Measurements from ENCODE around the gene TTLL5. TPM values are rescaled to one million over a fixed set of nuclear protein-coding genes. Genes with fewer than 3 reads are reported as not detected.
A peak's percentile ranks its signal among the peaks of the same experiment; 100 is the strongest.
"Not testable (repeated sequence)": the region's sequence is repeated elsewhere in the genome, so short reads cannot be mapped to it uniquely, and the experiment has no call there.

The TTLL5 gene
- total and polyA plus RNA-seq, 7 donors: 4.6 to 17.2 (median 9.1) TPM

GRCh38 chr14:75845136-75845804 is 184.2 kb downstream of the TTLL5 start:
- Histone ChIP-seq H3K27me3 (ENCODE audit: insufficient read depth in 3 of 3, low read length in 2 of 3) (no peaks in the 10 kb centered on the region), H3K36me3 (ENCODE audit: insufficient read depth in 1 of 2, low read depth in 1 of 2) (no peaks in the 10 kb centered on the region), H3K4me3 (no peak overlapping the region), H3K9me3 (no peaks in the 10 kb centered on the region), H3K4me1 (no peaks in the 10 kb centered on the region), H3K27ac (no peak overlapping the region)
- intact Hi-C loops (cut with DNase I): no loop called here
- 65 to 79% (median 73%) methylated on average over 4 of the region's 4 CpGs for WGBS, 3 donors
- no peak for DNase-seq
- ATAC-seq: peak in 2 of 4 donors; percentile 43 to 62
- TF ChIP-seq, protein P1, sequence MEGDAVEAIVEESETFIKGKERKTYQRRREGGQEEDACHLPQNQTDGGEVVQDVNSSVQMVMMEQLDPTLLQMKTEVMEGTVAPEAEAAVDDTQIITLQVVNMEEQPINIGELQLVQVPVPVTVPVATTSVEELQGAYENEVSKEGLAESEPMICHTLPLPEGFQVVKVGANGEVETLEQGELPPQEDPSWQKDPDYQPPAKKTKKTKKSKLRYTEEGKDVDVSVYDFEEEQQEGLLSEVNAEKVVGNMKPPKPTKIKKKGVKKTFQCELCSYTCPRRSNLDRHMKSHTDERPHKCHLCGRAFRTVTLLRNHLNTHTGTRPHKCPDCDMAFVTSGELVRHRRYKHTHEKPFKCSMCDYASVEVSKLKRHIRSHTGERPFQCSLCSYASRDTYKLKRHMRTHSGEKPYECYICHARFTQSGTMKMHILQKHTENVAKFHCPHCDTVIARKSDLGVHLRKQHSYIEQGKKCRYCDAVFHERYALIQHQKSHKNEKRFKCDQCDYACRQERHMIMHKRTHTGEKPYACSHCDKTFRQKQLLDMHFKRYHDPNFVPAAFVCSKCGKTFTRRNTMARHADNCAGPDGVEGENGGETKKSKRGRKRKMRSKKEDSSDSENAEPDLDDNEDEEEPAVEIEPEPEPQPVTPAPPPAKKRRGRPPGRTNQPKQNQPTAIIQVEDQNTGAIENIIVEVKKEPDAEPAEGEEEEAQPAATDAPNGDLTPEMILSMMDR (IDR thresholded peaks at IDR 0.05): no peak

DNA sequence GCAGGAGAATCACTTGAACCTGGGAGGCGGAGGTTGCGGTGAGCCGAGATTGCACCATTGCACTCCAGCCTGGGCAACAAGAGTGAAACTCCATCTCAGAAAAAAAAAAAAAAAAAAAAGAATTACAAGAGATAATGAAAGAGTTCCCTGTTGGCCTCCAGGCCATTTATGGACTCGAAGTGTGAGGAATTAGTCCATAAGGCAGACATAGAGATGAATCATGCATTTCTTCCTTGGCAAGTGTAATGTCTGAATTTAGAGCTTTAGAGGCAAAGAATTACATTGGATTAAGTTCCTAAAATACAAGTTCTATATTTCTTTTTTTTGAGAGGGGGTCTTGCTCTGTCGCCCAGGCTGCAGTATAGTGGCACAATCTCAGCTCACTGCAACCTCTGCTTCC is 185.6 kb downstream of the TTLL5 start:
- H3K27ac ChIP-seq: not testable (repeated sequence)

DNA sequence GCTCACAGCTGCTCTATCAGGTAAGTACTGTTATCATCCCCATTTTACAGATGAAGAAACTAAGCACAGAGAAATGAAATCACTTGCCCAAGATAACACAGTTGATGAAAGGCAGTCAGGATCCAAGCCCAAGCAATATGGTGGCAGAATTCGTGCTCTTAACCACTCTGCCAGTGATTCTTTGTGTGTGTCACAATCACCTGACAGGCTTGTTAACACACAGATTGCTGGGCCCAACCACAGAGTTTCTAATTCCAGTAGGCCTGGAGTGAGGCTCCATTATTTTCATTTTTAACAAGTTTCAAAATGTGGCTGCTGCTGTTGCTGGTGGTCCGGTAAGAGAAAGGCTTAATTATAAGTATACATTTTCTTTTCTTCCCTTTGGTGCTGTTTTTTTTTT is 186.5 kb downstream of the TTLL5 start:
- Histone ChIP-seq H3K27me3 (ENCODE audit: insufficient read depth in 3 of 3, low read length in 2 of 3) (no peaks in the 10 kb centered on the region), H3K9me3 (no peaks in the 10 kb centered on the region), H3K4me3 (no peak overlapping the region), H3K4me1 (no peaks in the 10 kb centered on the region), H3K27ac (no peak overlapping the region), H3K36me3 (ENCODE audit: insufficient read depth in 1 of 2, low read depth in 1 of 2) (no peaks in the 10 kb centered on the region)
- DNase-seq: no peak
- WGBS, 3 donors: 92 to 95% (median 95%) methylated on average over 2 of the region's 2 CpGs
- intact Hi-C loops (cut with DNase I): no loop called here
- TF ChIP-seq, protein P1 (IDR thresholded peaks at IDR 0.05): no peak
- ATAC-seq: no peak

More for the DNA sequence above, 185.6 kb downstream of the TTLL5 start:
- intact Hi-C loops (cut with DNase I); H3K9me3 ChIP-seq; H3K36me3 ChIP-seq (ENCODE audit: insufficient read depth in 1 of 2, low read depth in 1 of 2); DNase-seq; H3K4me1 ChIP-seq; ATAC-seq; H3K27me3 ChIP-seq (ENCODE audit: insufficient read depth in 3 of 3, low read length in 2 of 3); H3K4me3 ChIP-seq: not testable (repeated sequence)
- 88 to 93% (median 92%) methylated on average over 5 of the region's 5 CpGs for WGBS, 3 donors

DNA sequence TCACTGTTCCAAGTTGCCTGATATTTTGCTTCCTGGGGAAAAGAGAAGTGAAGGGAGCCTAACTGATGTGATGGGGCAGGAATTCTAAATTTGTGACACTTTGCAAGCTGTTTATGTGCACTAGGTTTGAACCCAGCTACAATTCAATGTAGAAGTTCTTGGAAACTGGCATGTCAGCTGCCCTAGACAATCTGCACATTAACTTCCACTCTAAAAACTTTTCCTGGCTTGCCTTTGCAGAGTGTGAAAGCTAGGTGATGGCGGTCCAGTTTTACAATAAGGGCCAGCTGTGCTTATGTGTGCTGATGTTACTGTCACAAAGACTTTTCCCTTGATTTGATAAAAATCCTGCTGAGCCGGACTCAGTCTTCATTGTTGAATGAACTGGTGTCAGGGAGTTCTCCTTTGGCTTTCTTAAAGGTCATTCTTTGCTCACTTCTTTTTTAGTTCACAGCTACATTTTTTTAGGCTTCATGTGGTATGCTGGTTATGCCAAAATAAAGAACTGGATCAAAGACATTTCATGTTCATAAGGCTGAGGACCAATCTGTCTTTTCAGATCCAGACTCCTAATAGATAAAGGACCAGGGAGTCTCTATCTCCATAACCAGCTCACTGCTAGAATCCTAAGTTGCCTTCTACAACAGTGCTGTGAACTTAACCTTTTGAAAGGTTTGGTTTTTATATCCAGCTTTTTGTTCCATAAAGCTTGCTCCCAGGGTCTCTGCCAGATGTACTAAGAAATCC is 187.3 kb downstream of the TTLL5 start:
- 88 to 95% (median 92%) methylated on average over 2 of the region's 2 CpGs for WGBS, 3 donors
- TF ChIP-seq, protein P1 (IDR thresholded peaks at IDR 0.05): no peak
- Histone ChIP-seq H3K9me3 (no peaks in the 10 kb centered on the region), H3K4me1 (no peaks in the 10 kb centered on the region), H3K27ac (no peak overlapping the region), H3K36me3 (ENCODE audit: insufficient read depth in 1 of 2, low read depth in 1 of 2) (no peaks in the 10 kb centered on the region), H3K4me3 (no peak overlapping the region), H3K27me3 (ENCODE audit: insufficient read depth in 3 of 3, low read length in 2 of 3) (no peaks in the 10 kb centered on the region)
- DNase-seq (no peak), ATAC-seq (no peak)
- intact Hi-C loops (cut with DNase I): no loop called here

GRCh38 chr14:75849300-75849895 is 188.4 kb downstream of the TTLL5 start:
- TF ChIP-seq, protein P1 (IDR thresholded peaks at IDR 0.05): no peak
- intact Hi-C loops (cut with DNase I): no loop called here
- H3K4me3 ChIP-seq: no peak overlapping the region

More at GRCh38 chr14:75849300-75849895, 188.4 kb downstream of the TTLL5 start:
- Histone ChIP-seq H3K9me3 (no peaks in the 10 kb centered on the region), H3K36me3 (ENCODE audit: insufficient read depth in 1 of 2, low read depth in 1 of 2) (no peaks in the 10 kb centered on the region), H3K4me1 (no peaks in the 10 kb centered on the region), H3K27ac (no peak overlapping the region), H3K27me3 (ENCODE audit: insufficient read depth in 3 of 3, low read length in 2 of 3) (no peaks in the 10 kb centered on the region)
- ATAC-seq (no peak), DNase-seq (no peak)
- 94 to 96% (median 95%) methylated on average over 3 of the region's 3 CpGs for WGBS, 3 donors
